22Rv1 (cell line): ENCODE data around the gene CCDC7.
"Not testable (repeated sequence)": the region's sequence is repeated elsewhere in the genome, so short reads cannot be mapped to it uniquely, and the experiment has no call there.

Source experiments
- CTCF ChIP-seq: fragments of 450-650 bp; IDR thresholded peaks from 2 replicates; pipeline ENCODE4 v1.5.1; 2017; ENCODE audit warnings: mild to moderate bottlenecking
- ZFX ChIP-seq: fragments of 450-650 bp; IDR thresholded peaks from 2 replicates; pipeline ENCODE4 v1.6.1; 2017; ENCODE audit warnings: antibody characterized with exemption, borderline replicate concordance

GRCh38 chr10:32399720-32400119 lies 46.2 kb upstream of the CCDC7 start:
- not testable (repeated sequence) for TF ChIP-seq CTCF, ZFX
